ENCODE measurements around the gene LGALS13.
"Not testable (repeated sequence)": the region's sequence is repeated elsewhere in the genome, so short reads cannot be mapped to it uniquely, and the experiment has no call there.

The LGALS13 gene

GRCh38 chr19:39627631-39628030 is 25.3 kb downstream of the LGALS13 start:
- DNase-seq (ENCODE audit: low read depth in 1 of 2, low spot score in 1 of 2); H3K27ac ChIP-seq (replicated peaks); H3K4me3 ChIP-seq (replicated peaks; ENCODE audit: insufficient read depth, low read length); H3K27me3 ChIP-seq (ENCODE audit: insufficient read depth, poor library complexity, severe bottlenecking): not testable (repeated sequence)

- H3K27ac ChIP-seq (replicated peaks), result no peak overlapping the region
- H3K4me3 ChIP-seq (replicated peaks; ENCODE audit: insufficient read depth, low read length), result no peak overlapping the region
- DNase-seq (ENCODE audit: low read depth in 1 of 2, low spot score in 1 of 2), result no peak
Observed at GRCh38 chr19:39631178-39631577, 28.9 kb downstream of the LGALS13 start.

DNA sequence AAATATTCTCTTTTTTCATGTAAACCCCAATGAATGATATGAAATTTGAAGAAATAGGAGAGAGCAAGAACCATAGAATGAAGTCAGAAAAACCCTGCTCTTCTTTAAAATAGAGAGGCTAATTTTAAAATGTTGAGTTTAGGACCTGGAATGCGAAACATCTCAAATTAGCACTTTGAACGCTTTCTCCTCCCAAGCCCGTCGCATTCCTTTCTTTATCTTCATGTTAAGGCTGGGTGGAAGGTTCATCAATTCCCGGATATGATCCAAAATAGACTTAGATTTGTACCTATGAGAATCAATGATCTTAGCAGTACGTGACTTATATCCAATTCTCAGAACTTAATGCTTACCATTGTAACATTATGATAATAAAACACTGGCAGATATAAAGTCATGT is 29.3 kb downstream of the LGALS13 start:
- Histone ChIP-seq H3K27me3 (ENCODE audit: insufficient read depth, poor library complexity, severe bottlenecking) (peaks cover 5% of the 10 kb centered on the region), H3K4me3 (replicated peaks; ENCODE audit: insufficient read depth, low read length) (no peak overlapping the region), H3K27ac (replicated peaks) (no peak overlapping the region)
- no peak for TF ChIP-seq REST (IDR thresholded peaks at IDR 0.05; ENCODE audit: insufficient replicate concordance, low read depth)
- DNase-seq (ENCODE audit: low read depth in 1 of 2, low spot score in 1 of 2), result no peak

More at GRCh38 chr19:39631178-39631577, 28.9 kb downstream of the LGALS13 start:
- TF ChIP-seq SPI1 (IDR thresholded peaks at IDR 0.05; ENCODE audit: borderline replicate concordance, low read depth) (no peak), REST (IDR thresholded peaks at IDR 0.05; ENCODE audit: insufficient replicate concordance, low read depth) (no peak), POLR2AphosphoS5 (IDR thresholded peaks at IDR 0.05; ENCODE audit: low read depth) (no peak), CTCF (IDR thresholded peaks at IDR 0.05; ENCODE audit: insufficient read depth, low read length) (no peak), GABPA (IDR thresholded peaks at IDR 0.05; ENCODE audit: low read depth) (no peak)
- peaks cover 4% of the 10 kb centered on the region for H3K27me3 ChIP-seq (ENCODE audit: insufficient read depth, poor library complexity, severe bottlenecking)

- peaks cover 5% of the 10 kb centered on the region for H3K27me3 ChIP-seq (ENCODE audit: insufficient read depth, poor library complexity, severe bottlenecking)
Observed at GRCh38 chr19:39637891-39638290, 35.6 kb downstream of the LGALS13 start.

More at GRCh38 chr19:39637891-39638290, 35.6 kb downstream of the LGALS13 start:
- DNase-seq (ENCODE audit: low read depth in 1 of 2, low spot score in 1 of 2), result no peak
- Histone ChIP-seq H3K4me3 (replicated peaks; ENCODE audit: insufficient read depth, low read length) (no peak overlapping the region), H3K27ac (replicated peaks) (no peak overlapping the region)
- TF ChIP-seq SPI1 (IDR thresholded peaks at IDR 0.05; ENCODE audit: borderline replicate concordance, low read depth), result no peak
- TF ChIP-seq CTCF (IDR thresholded peaks at IDR 0.05; ENCODE audit: insufficient read depth, low read length), result no peak
- TF ChIP-seq REST (IDR thresholded peaks at IDR 0.05; ENCODE audit: insufficient replicate concordance, low read depth), result no peak
- TF ChIP-seq POLR2AphosphoS5 (IDR thresholded peaks at IDR 0.05; ENCODE audit: low read depth), result no peak
- TF ChIP-seq GABPA (IDR thresholded peaks at IDR 0.05; ENCODE audit: low read depth), result no peak
